Measurements from ENCODE around the gene ASB6.

Gene ASB6
- 35.7 to 55.5 (median 52.2) reads per million in 3 experiments for total RNA-seq

- DNase-seq, result peak; percentile 84
Observed at GRCh38 chr9:129641750-129642585, at the start of gene ASB6. ASB6 (minus strand) TSS chr9:129642151; CDS start chr9:129641999, 152 bp downstream.

- no peak for DNase-seq
Observed at GRCh38 chr9:129688285-129689043, 46.5 kb upstream of the ASB6 start.

GRCh38 chr9:129687391-129687790 is 45.4 kb upstream of the ASB6 start:
- DNase-seq, result no peak

GRCh38 chr9:129686736-129687135 is 44.8 kb upstream of the ASB6 start:
- DNase-seq, result no peak

- no peak for DNase-seq
Observed at GRCh38 chr9:129685933-129686259, 43.9 kb upstream of the ASB6 start.

- no peak for DNase-seq
Observed at GRCh38 chr9:129685220-129685932, 43.4 kb upstream of the ASB6 start.

- DNase-seq, result no peak
Observed at GRCh38 chr9:129682381-129682780, 40.4 kb upstream of the ASB6 start.

GRCh38 chr9:129681924-129682323 is 40.0 kb upstream of the ASB6 start:
- DNase-seq, result no peak

- DNase-seq, result no peak
Observed at GRCh38 chr9:129679537-129679936, 37.6 kb upstream of the ASB6 start.

GRCh38 chr9:129678844-129679243 is 36.9 kb upstream of the ASB6 start:
- DNase-seq, result no peak

- DNase-seq, result no peak
Observed at GRCh38 chr9:129677456-129677855, 35.5 kb upstream of the ASB6 start.

- DNase-seq, result no peak
Observed at GRCh38 chr9:129676975-129677374, 35.0 kb upstream of the ASB6 start.

GRCh38 chr9:129676287-129676686 is 34.3 kb upstream of the ASB6 start:
- DNase-seq, result no peak

GRCh38 chr9:129675620-129676019 is 33.7 kb upstream of the ASB6 start:
- DNase-seq, result no peak

- DNase-seq, result no peak
Observed at GRCh38 chr9:129674229-129674628, 32.3 kb upstream of the ASB6 start.

- DNase-seq, result no peak
Observed at GRCh38 chr9:129673602-129674001, 31.7 kb upstream of the ASB6 start.

- DNase-seq, result no peak
Observed at GRCh38 chr9:129672702-129673101, 30.8 kb upstream of the ASB6 start.

GRCh38 chr9:129671519-129671918 is 29.6 kb upstream of the ASB6 start:
- no peak for DNase-seq

- no peak for DNase-seq
Observed at GRCh38 chr9:129671065-129671464, 29.1 kb upstream of the ASB6 start.

- DNase-seq, result no peak
Observed at GRCh38 chr9:129669946-129670345, 28.0 kb upstream of the ASB6 start.

- no peak for DNase-seq
Observed at GRCh38 chr9:129669141-129669718, 27.3 kb upstream of the ASB6 start.

- DNase-seq, result no peak
Observed at GRCh38 chr9:129667850-129668249, 25.9 kb upstream of the ASB6 start.

GRCh38 chr9:129667378-129667777 is 25.4 kb upstream of the ASB6 start:
- no peak for DNase-seq

Measured in central memory CD4-positive, alpha-beta T cell (primary cell).